Retinal pigment epithelial cell (primary cell): ENCODE measurements around the gene RAB40C.
A peak's percentile ranks its signal among the peaks of the same experiment; 100 is the strongest.

ENCODE experiments used
- DNase-seq: peaks from one replicate; pipeline ENCODE4 v3.0.0-alpha.2; 2010; ENCODE audit warnings: low read depth
- H3K4me3 ChIP-seq: 2 replicates; pipeline ENCODE4 v1.5.1; 2011; ENCODE audit warnings: mild to moderate bottlenecking, low read length, control low read depth, moderate library complexity
- CTCF ChIP-seq: conservative IDR thresholded peaks from 2 replicates; pipeline ENCODE4 v1.5.1; 2011; ENCODE audit warnings: low read depth, low read length, control low read depth, inconsistent platforms

RAB40C gene

GRCh38 chr16:662597-662996 is 72.7 kb downstream of the RAB40C start:
- no peak for TF ChIP-seq CTCF
- no peak overlapping the region for H3K4me3 ChIP-seq
- no peak for DNase-seq

DNA sequence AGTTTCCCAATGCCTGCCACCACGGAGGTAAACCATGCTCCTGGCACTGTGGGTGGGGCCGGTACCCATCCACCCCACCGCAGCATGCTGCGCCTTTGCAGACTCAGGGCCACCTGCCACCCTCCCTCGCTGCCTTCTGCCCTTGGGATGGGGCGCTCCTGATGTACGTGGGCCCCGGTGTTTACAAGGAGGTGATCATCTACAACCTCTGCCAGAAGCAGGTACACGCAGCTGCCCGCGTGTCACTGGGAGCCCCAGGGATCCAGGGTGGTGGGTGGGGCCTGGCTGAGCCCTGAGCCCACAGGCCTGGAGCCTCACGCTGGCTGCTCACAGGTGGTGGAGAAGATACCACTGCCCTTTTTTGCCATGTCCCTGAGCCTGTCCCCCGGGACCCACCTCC is 76.7 kb downstream of the RAB40C start:
- no peak overlapping the region for H3K4me3 ChIP-seq
- TF ChIP-seq CTCF = no peak
- DNase-seq = no peak

GRCh38 chr16:667113-667779 is 77.4 kb downstream of the RAB40C start:
- H3K4me3 ChIP-seq = no peak overlapping the region
- no peak for TF ChIP-seq CTCF
- no peak for DNase-seq

GRCh38 chr16:667780-668518 is 78.1 kb downstream of the RAB40C start, which contains the start of gene RHOT2:
TSS of gene RHOT2 (plus strand) at chr16:668132. CDS start at chr16:668200, 68 bp downstream.
- DNase-seq = peak; percentile 39
- TF ChIP-seq CTCF = peak; percentile 60
- H3K4me3 ChIP-seq = peak within 1 kb of the TSS; percentile 82

DNA sequence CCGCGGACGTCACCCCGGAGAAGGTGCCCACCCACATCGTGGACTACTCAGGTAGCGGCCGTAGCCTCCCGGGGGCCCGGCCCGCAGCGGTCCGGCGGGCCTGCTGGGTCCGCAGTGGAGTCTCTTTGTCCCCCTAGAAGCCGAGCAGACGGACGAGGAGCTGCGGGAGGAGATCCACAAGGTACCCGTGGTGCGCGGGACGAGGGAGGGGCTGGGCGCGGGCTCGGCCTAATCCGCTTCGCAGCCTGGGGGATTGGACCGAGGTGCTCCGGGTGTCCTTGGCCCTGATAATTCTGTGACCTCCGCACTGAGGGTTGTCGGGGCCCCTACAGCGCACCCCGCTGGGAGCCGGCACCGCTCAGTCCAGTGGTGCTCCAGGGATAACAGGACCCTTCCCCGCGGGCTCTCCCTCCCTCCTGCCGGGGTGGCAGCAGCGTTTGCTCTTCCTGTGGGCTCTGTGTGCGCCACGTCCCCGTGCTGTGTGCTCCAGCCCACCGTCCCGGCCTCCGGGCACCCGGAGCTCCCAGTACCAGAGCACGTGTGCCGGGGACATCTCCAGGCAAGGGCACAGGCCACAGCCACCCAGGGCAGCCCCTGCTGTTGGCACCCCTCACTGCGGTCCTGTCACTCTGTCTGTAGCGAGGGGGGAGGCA is 78.8 kb downstream of the RAB40C start:
- DNase-seq = no peak
- no peak for TF ChIP-seq CTCF
- peak overlapping the region; percentile 82 for H3K4me3 ChIP-seq

GRCh38 chr16:669666-670065 is 79.8 kb downstream of the RAB40C start:
- TF ChIP-seq CTCF = no peak
- H3K4me3 ChIP-seq = no peak overlapping the region
- no peak for DNase-seq
